ENCODE results near the gene HSPG2. TPM values are rescaled to one million over a fixed set of nuclear protein-coding genes. Genes with fewer than 3 reads are reported as not detected.

The HSPG2 gene
- total and polyA plus RNA-seq, 2 of the 8 experiments (the other 6 are each of a cell fraction or from before 2014, with no cell fraction given): 17.8 to 111 TPM

DNA sequence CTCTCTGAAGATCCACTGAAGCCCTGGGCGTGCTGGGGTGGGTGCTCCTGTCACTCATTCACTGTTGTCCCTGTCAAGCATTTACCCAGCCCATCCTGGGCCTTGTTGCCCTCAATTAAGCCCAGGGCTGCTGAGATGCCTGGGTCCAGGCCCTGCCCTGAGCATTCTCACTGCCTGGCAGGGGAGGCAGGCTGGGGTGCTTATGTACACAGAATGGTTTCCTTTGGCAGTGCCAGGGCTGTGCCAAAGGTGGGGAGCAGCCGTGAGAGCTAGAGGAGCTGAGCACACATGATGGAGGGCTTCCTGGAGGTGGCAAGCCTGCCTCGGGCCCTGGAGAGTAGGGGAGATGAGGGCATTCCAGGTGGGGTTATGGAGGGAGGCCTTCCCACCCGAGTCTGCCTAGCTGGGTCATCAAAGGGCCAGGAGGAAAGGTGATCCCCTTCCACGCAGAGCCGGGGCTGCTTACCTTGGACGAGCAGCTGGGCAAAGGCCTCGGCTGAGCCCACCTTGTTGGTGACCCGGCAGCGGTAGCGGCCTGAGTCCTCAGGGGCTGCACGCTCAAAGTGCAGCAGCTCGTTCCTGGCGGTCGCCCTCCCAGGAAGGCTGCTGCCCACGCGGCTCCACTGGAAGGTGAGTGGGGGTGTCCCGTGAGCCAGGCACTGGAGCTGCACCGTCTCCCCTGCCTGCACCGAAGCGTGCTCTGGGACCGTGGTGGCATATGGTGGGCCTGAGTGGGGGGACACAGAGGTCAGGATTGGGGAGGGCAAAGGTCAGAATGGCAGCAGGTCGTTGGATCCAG, 98.6 kb downstream of the HSPG2 start (continued):
- TF ChIP-seq POU5F1 (IDR thresholded peaks at IDR 0.05; ENCODE audit: low read depth, low read length): no peak
- TF ChIP-seq, protein P1, sequence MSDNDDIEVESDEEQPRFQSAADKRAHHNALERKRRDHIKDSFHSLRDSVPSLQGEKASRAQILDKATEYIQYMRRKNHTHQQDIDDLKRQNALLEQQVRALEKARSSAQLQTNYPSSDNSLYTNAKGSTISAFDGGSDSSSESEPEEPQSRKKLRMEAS (IDR thresholded peaks at IDR 0.05): no peak
- no peak for TF ChIP-seq TAF1 (IDR thresholded peaks at IDR 0.05; ENCODE audit: low read depth, low read length)
- TF ChIP-seq RAD21 (IDR thresholded peaks at IDR 0.05 in 1 of 2, conservative IDR thresholded peaks at IDR 0.05 in 1 of 2; ENCODE audit: low read depth in 2 of 2, low read length in 2 of 2): no peak
- TF ChIP-seq SIRT6 (IDR thresholded peaks at IDR 0.05; ENCODE audit: low read length): no peak
- TF ChIP-seq BACH1 (IDR thresholded peaks at IDR 0.05; ENCODE audit: low read length): no peak
